ENCODE data around the gene POLR2H.
"Not testable (repeated sequence)": the region's sequence is repeated elsewhere in the genome, so short reads cannot be mapped to it uniquely, and the experiment has no call there.

Gene POLR2H

GRCh38 chr3:184335661-184336546, 25.6 kb upstream of the POLR2H start:
- peak; percentile 77 for DNase-seq

- peak; percentile 62 for DNase-seq
Measured at GRCh38 chr3:184336547-184337398, 24.7 kb upstream of the POLR2H start.

DNA sequence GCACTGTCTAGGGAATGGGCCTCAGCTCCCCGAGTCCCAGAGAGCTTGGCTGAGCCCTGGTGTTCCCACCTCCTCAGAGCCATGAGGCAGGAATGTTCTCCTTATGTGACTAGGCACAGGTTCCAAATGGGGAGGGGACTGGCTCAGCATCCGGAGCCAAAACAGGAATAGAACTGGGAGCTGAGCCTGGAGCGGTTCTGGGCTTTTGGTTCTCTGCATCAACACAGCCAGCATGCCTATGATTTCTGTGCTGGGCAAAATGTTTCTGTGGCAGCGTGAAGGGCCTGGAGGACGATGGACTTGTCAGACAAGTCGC, 24.2 kb upstream of the POLR2H start, which contains the start of gene FAM131A:
Gene FAM131A (plus strand): TSS at position 202 of the 316 bp plus-strand sequence. CDS start 31 bp downstream, at position 233.
- DNase-seq: peak; percentile 24

DNA sequence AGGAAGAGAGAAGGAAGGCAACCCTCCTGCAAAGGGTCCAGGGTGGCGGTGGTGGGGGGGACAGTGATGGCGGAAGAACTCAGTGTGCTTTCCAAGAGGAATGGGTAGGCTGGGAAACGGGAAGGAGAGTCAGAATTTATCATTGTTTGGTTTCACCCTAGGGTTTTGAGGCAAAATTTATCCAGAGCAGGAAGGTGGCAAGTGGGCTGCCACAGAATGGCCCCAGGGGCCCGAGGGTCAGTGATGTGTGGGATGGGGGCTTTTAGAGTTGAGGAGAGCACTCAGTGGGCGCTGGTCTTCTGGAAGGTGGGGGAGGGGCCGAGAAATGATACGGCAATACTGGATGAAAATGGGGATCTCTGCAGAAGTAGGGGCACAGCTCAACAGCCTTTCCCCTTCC, 23.5 kb upstream of the POLR2H start:
- no peak for DNase-seq

DNA sequence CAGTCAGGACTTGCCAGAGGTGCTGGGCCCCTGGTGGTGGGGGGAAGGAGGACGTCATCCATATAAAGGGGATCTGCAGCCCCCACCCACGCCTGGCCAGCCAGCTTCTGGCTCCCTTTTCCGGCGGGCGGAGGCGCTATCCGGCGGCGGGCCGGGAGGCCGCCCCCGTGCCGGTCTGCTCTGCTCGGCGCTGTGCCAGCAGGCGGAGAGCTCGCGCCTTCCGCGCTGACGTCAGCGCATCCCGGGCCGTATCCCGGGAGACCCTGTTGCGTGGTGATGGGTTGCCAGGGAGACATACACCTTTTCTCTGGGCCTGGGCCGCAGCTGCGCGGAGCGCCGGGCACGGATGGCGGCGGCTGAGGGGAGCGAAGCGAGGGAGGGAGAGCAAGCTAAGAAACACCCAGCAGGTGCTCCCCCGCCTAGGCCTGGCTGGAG, 23.0 kb upstream of the POLR2H start:
- peak; percentile 61 for DNase-seq

DNA sequence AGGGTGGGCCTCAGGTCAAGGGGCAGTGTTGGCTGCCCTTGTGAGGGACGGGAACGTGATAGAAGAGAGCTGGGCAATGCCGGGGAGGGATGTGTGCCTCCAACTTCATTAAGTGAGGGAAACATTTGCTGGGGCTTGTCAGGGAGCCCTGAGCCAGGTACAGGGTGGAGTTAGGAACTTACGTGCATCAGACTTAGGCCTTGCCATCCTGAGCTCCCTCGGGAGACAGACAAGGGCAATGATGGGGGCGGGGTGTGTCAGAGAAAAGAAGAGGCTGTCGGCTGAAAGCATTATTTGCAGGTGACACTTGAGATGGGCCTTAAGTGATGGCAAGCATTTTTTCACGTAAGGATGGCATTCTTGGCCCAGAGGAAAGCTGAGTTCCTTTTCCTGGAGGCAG, 22.5 kb upstream of the POLR2H start:
- DNase-seq: no peak

- DNase-seq: not testable (repeated sequence)
Measured at GRCh38 chr3:184339451-184340135, 21.9 kb upstream of the POLR2H start.

DNA sequence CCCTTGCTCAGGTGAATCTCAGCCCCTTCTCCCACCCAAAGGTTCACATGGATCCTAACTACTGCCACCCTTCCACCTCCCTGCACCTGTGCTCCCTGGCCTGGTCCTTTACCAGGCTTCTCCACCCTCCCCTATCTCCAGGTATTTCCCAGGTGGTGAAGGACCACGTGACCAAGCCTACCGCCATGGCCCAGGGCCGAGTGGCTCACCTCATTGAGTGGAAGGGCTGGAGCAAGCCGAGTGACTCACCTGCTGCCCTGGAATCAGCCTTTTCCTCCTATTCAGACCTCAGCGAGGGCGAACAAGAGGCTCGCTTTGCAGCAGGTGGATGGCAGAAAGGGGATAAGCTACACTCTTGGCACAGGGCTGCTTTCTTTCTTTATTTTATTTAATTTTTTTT, 19.6 kb upstream of the POLR2H start:
- no peak for DNase-seq

- peak; percentile 58 for DNase-seq
Measured at GRCh38 chr3:184343200-184343876, 18.2 kb upstream of the POLR2H start.

DNA sequence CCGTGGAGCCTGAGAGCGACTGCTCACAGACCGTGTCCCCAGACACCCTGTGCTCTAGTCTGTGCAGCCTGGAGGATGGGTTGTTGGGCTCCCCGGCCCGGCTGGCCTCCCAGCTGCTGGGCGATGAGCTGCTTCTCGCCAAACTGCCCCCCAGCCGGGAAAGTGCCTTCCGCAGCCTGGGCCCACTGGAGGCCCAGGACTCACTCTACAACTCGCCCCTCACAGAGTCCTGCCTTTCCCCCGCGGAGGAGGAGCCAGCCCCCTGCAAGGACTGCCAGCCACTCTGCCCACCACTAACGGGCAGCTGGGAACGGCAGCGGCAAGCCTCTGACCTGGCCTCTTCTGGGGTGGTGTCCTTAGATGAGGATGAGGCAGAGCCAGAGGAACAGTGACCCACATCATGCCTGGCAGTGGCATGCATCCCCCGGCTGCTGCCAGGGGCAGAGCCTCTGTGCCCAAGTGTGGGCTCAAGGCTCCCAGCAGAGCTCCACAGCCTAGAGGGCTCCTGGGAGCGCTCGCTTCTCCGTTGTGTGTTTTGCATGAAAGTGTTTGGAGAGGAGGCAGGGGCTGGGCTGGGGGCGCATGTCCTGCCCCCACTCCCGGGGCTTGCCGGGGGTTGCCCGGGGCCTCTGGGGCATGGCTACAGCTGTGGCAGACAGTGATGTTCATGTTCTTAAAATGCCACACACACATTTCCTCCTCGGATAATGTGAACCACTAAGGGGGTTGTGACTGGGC, 16.8 kb upstream of the POLR2H start:
- DNase-seq: no peak

- DNase-seq: peak; percentile 80
Measured at GRCh38 chr3:184345317-184346144, 16.0 kb upstream of the POLR2H start.

- no peak for DNase-seq
Measured at GRCh38 chr3:184346480-184347190, 14.9 kb upstream of the POLR2H start.

GRCh38 chr3:184347321-184348056, 14.0 kb upstream of the POLR2H start:
- DNase-seq: no peak

DNA sequence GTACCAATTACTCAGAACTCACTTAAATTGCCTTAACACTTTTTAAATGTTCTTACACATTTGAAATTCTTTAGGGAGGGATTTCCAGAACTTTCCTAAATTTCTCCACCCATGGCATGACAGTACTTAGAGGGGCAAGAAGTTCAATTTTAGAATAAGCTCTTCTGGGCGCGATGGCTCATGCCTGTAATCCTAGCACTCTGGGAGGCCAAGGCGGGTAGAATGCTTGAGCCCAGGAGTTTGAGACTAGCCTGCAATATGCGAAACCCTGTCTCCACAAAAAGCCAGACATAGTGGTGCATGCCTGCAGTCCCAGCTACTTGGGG, 13.5 kb upstream of the POLR2H start:
- DNase-seq: no peak

DNA sequence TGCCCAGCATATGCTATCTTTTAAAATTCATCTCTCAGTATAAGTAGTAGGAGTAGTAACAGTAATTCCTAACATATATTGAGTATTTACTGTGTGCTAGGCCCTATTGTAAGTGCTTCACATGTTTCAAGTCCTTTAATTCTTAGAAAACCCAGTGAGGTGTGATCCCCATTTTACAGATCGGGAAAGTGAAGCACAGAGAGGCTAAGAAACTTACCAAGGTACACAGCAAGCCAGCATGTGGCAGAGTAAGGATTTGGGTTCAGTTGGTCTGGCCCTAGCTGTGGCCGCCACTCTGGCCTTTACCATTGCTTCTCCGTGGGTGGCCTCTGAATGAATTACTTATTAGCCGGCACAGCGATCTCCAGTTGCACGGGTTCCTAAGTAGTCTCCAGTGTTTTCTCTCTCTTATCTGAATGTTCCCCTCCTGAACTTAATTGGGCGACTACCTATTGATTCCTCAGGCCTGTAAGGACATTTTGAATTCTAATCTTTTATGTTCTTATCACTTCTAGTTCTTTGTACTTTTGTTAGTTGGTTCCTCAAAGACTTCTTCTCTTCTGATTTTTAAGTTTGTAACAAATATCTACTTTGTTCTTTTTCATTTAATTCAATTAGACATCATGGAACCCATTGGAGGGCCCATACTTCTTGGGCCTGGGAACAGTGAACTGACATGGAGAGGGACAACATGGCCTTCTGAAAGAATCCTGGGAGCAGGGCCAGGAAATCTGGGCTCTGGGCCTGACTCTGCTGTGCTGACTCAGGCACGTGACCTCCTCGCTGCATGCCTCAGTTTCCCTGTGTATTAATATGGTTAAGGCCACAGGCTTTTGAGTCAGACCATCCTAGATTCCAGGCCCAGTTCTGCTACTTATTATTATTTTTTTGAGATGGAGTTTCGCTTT, 11.7 kb upstream of the POLR2H start:
- DNase-seq: no peak

- peak; percentile 20 for DNase-seq
Measured at GRCh38 chr3:184350618-184351017, 10.9 kb upstream of the POLR2H start.

DNA sequence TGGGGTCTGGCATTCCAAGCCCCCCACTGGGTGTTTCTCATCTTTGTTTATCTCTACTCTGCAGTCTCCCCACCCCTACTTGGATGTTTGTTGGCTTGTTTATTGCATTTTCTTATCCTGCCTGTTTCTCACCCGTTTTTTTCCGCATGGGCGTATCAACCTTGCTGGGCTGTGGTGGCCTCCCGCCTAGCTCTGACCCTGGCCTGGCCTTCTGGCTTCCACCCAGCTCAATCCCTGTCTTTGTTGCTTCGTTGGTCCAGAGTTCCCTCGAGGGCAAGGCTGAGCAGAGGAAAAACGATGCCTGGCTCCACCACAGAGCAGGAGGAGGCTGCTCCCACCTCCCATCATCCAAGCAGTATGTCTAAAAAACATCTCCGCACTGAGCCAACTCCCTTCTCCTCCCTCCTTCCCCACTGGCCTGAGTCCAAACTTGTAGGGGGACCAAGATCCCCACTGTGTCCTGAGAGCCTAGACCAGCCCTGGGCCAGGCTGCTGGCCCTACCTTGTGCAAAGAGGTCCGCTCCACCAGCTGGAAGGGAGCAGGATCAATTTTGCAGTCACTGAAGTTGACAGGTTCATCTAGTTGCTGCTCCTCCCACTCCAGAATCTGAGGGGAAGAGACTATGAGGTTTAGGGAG, 9.9 kb upstream of the POLR2H start:
- DNase-seq: no peak
